EL (cell line): ENCODE measurements around the gene UBTF.

Source experiments
- DNase-seq: peaks from one replicate; pipeline ENCODE4 v3.0.0-alpha.2; 2016

The UBTF gene

DNA sequence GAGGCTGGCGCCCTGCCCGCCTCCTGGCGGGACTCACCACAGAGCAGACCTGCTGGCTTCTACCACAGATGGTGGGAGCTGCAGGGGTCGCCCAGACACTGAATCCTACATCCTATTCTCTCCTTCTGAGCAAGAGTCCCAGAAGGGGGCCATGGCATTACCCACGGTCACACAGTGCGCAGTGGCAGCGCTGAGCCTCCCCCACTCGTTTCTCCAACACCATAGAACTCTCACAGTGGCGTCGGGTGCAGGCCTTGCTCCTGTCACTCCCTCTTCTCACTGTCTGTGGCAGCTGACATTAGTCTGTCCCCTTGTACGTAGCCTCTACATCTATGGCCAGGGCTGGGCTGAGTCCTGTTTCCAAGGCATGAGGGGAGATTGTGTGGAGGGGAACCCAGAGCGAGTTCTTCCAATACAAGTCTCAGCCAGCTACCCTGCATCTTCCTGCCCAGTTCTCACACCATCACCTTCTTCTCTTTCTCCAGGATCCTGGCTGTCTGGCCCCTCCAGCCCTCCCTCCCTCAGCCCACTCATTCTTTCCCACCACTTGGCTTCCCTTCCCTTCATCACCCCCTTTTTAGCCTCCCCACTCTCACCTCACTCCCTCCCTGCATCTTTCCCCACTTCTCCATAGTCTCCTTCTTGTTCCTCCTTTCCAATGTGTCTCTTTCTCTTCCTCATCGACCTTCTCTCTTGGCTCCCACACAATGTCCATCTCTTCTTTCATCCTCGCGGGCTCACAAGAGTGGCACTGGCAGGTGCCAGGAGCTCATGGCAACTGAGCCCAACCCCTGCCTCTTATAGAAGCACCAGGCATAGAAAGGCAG, 5.9 kb downstream of the UBTF start:
- DNase-seq = no peak

DNA sequence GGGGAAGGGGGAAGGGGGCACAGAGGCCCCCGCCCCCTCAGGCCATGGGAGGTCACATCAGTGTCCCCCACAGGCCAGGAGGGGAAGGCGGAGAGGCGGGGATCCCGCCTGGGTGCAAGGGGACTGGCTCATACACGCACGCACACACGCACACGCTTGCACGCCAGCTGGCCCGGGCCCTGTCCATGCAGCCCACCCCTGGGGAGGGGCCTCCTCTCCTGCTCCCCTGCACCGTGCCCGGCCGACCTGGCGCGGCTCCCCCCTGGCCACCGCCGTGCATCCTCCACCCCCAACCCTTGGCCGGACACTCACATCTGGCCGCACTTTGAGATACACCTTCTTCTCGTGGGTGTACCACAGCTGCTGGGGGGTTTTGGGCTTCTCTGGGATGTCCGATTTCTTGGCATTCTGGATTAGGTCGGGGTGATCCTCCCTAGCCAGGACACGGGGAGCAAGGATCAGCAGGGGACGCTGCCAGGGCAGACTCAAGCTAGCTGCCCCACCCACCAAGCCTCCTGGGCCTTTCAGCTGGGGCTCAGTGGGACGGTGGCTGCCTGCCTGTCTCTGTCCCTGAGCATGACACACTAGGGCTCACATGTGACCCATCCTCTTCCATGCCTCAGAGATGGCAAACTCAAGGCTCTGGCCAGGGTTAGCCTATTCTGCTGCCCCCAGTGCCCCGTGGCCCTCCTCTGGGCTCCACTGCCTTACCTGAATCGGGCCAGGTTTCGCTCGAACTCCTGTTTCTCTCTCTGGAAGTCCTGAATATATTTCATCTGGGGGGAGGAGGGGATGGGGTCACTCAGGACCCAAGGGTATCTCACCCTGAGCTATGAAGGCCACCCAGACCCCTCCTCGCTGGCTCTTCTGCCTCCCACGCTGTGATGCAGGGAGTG, 6.7 kb downstream of the UBTF start:
- DNase-seq = no peak

DNA sequence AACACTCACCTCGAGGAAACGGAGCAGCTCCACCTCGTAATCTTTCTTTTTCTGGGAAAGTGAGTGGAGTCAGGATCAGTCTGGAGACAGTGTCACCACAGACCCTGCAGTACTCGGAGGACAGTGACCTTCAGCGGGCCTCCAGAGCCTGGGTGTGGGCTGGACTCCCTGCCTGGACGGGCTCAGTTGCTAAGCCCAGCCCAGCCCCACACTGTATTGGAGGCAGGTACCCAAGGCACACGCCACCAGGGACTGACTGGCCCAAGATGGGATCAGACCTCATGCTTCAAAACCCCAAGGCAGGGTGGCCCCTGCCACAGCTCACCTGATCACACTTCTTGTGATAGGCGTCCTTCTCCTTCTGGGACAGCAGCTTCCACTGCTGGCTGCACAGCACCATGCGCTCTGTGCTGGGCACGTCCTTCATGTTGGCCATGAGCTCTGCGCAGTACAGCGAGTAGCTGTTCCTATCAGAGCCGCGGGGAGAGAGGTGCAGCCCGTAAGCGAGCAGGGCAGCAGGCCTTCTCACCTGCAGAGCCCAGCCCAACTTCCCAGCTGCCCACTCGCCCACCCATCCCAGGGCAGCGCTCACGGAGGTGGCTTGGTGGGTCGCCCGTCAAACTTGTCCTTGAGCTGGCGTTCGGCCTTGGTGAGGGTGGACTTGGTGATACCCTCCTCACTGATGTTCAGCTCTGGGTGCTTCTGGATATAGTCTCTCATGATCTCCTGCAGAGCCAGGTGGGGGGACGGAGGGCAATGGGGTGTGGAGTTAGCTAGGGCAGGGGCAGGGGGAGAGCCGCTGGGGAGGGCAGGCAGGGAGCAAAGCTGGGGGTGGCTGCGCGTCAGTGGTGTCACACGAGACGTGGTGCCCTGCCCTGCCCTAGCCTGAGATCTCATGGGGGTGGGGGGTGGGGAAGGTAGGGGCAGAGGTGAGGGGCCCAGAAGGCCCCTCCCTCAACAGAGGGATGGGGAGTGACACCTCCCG, 7.9 kb downstream of the UBTF start:
- DNase-seq = no peak

DNA sequence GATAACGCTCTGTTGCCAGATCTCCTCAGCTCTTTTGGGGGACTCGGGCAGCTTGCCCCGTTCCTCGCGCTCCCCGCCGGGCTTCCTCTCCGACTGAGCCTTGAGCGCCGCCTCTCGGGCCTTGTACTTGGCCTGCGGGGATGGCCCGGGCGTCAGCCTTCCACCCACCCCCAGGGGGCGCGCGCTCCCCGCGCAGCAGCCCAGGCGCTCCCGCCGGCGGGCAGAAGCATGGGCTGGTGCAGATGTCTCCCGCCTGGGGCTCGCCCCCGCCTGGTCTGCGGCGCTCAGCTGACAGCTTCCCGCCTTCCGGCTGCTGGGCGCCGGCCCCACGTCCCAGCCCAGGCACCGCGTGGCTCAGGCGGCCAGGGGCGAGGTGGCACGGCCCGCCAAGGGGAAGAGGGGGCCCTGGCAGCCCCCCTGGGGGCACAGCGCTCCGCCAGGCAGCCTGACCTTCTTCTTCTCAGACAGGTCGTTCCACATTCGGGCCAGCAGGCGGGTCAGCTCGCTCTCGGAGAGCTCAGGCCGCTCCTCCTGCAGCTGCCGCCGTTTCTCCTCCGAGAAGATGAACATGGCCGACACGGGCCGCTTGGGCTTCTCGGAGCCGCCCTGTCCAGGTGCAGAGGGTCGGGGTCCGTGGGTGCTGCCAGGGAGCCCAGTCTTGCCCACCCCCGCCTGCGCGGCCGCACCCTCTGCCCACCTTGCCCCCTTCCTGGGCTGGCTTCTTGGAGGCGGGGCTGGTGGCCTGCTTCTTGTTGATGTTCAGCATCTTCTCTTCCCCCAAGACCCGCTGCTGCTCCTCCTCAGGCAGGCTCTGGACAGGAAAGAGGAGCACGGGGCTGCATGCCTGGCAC, 8.9 kb downstream of the UBTF start:
- peak; percentile 85 for DNase-seq

- DNase-seq = no peak
Observed at GRCh38 chr17:44209786-44210341, 9.6 kb downstream of the UBTF start.

DNA sequence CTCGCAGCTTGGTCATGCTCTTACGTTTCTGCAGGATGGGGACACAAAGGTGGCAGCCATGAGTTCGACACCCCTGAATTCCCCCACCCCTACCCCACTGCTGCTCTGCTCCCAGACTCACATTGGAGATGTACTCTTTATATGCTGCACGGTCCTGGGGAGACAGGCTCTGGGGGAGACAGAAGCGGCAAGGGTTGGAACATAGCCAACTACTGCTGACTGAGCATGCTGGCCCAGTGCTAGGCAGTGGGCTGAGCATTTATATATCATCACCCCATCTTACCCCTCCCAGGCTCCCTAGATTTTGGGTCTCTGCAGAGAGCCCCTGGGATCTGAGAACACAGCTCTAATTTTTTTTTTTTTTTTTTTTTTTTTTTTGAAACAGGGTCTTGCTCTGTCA, 11.7 kb downstream of the UBTF start:
- no peak for DNase-seq

DNA sequence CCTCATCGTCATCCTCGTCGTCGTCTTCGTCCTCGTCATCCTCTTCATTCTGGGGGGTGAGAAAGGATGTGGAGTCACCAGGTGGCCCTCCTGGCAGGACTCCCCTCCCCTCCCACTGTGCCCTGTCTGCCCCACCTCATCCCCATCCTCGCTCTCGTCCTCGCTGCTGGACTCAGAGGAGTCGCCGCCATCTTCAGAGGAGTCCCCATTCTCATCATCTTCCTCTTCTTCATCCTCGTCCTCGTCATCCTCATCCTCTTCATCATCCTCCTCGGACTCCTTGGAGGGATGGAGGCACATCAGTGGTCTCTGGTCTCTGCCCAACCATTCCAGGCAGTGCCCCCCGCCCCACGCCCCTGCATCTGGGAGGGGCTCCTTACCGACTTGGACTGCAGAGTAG, 12.2 kb downstream of the UBTF start:
- no peak for DNase-seq

- no peak for DNase-seq
Observed at GRCh38 chr17:44206825-44207155, 12.7 kb downstream of the UBTF start.

DNA sequence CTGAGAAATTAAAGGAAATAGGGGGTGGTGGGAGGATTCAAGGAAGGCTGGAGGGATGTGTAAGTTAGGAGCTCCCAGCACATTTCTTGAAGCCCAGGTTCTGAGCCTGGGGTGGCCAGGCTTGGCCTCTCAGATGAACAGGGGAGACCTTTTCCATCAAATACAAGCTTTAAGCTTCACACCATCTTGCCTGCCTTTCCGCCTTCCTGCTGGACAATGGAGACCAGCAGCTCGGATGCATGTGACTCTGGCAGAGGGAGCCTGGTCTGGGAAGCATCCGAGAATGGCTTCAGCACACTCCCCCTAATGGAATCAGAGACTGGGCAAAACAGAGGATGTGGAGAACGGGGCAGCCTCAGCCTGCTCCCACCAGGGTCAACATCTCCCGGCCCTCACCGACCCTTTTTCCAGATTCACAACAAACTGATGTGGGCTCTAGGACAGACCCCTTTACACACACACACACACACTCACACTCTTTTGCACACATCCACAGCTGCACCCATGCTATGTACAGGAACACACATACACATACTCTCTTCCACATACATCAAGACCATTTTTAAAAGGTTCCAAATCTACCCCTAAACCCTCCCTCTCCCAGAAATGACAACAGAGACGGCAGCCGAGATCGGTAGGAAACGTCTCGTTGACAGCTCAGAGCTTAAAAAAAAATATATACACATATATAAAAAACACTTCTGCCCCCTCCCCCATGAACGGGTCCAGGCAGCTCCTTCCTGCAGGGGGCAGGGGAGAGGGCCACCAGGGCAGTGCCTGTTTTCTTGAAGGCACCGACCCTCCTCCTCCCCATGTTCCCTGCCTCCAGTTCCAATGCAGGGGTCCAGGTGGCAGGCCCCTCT, 13.3 kb downstream of the UBTF start:
- no peak for DNase-seq

GRCh38 chr17:44204441-44204882, 15.0 kb downstream of the UBTF start:
- peak; percentile 79 for DNase-seq

DNA sequence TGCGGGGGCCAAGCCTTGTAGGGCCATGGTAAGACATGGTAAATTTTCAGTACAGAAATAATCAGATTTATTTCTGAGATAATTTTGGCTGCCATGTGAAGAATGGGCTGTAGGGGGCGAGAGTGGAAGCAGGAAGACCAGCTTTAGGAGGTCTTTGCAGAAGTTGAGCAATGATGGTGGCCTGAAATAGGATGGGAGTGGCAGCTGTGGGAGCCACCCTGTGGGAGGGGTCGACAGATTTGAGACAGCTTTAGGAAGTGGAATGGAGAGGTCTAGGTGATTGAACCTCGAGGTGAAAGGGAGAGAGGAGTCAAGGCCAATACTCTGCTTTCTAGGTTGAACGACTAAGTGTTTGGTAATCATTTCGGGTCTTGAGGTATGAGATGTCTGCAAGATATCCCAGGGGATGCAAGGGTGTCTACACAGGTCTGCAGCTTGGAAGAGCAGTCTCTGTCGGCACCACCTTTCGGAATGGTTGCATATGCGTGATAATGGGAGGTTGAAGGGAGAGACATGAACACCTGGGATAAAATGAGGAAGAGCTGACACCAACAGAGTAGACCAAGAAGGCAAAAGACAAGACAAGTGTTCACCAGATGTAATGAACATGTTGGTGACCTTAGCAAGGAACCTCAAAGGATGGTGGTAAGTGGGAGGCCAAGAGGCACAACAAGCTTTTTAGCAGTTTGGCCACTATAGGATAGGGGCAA, 15.6 kb downstream of the UBTF start:
- DNase-seq = peak; percentile 54

DNA sequence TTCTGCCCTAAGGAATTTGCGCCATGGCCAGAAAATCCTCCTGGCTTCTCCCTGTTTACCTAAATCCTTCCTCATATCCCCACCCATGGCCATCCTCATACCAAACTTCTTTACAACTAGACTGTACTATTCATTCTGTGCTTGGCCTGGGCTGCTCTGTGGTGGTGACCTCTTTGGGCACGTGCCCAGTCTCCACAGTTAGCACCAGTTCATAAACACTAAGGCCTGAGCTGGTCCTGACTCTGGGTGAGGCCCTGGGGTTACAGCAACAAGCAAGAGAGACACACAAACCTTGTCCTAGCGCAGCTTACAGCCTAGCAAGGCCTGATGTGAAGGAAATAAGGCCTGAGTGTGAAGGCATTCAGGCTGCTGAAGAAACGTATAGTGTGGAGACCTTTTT, 16.7 kb downstream of the UBTF start:
- no peak for DNase-seq

DNA sequence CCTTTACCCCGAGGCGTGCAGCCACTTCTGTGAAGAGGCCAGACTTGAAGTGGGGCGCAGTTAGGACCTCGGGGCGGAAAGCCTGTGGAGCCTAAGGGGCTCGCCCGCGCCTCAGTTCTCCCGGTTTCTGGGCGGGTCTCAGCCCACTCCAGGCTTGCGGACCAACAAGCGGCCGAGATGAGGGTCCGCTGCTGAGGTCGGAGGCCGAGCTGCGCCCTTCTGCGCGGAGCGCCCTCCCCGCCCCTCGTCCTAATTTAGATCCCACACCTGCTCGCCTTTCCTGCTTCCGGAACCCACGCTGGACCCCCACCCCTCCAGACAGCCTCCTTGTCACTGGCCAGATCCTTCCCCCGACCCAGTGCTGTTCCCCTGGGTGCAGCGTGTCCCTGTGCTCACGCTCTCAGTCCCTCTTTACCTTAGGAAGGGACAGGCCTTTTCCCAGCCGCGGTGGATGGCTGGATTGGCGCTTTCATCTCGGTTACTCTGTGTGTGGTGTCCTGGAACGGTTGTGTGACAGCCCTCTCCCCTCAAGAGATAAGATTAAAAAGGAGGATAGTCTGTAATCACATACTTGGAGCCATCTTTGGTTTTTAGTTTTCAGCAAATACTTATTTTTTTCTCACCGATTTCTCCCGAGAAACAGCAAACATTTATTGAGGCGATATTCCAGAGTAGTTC, 18.9 kb downstream of the UBTF start:
- no peak for DNase-seq

DNA sequence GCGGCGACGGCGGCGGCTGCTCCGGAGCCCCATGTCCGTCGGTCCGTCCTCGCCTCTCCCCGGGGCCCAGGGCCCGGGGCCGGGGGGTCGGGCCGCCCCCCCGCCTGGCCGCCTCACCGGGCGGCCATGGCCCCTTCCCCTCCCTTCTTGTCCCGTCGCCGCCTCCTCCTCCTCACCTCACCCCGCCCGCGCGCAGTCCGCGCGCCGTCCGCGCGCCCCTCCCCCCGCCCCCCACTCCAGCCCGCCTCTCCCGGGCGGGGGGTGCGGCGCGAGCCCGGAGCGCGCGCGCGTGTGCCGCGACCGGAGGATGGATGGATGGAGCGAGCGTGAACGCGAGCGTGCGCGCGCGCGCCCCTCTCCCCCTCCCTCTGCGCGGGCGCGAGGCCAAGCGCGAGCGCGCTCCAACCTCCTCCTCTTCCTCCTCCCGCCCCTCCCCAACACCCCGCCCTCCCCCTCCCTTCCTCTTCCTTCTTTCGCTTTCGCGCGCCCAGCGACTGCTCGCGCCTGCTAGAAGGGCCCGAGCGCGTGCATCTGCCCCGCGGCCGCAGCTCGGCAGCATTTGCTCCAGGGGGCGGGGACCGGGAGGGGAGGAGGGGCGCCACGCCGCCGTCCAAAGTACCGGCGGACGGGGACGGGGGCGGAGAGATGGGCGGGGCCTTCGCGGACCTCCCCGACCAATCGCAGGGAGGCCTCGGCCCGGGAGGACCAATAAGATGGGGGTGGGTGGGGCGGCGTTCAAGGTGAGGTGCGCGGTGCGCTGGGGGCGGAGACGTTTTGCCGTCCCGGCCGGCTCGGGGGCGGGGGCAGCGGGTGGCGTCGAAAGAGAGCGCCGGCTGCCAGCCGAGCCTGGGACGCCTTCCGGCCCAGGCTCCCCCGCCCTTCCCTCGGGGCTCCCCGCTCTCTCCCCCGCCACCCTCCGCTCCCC, 19.7 kb downstream of the UBTF start, which contains the start of gene ATXN7L3:
TSS of gene ATXN7L3 (minus strand) at position 332 of the 925 bp plus-strand sequence. CDS start 1,814 bp downstream, outside the sequence.
- peak; percentile 99 for DNase-seq

DNA sequence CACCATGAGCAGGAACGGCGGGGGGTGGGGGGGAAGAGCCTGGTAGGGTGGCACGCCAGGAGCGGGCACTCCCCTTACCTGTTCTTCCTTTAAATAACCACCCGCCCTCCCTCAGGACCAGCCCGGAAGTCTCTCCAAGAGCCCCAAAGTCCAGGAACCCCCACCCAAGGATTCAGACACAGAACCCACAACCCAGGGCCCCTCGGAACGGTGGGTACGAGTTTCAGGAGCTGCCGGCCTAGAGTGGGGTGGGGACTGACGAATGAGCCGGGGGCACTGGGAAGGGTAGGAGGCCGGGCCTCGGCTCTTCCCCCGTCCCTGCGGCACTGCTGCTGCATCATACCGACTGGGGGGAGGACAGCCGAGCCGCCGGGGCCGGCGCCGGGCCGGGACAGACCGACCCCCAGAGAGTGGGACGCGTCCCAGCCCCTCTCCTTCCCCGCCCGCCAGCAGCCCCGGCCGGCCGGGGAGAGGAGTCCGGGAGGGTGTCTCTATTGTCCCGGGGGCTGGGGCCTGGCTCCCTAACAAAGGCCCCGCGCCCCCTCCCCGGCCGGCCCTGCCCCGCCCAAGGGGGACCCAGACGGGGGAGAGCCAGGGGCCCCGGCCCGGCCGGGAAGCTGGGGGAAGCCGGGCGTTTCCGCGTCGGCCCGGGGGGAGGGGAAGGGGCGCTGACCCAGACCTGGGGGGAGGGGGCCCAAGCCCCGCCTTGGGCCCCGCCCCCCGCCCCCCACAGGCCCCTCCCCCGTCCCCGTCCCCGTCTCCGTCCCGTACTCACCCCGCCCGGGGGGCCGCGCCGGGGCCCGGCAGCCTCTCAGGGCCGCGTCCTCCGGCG, 20.5 kb downstream of the UBTF start:
- DNase-seq = peak; percentile 60

GRCh38 chr17:44197980-44198720, 21.3 kb downstream of the UBTF start:
- DNase-seq = peak; percentile 70
